HepG2 (cell line): ENCODE results near the gene P2RX5. TPM values are rescaled to one million over a fixed set of nuclear protein-coding genes. Genes with fewer than 3 reads are reported as not detected.

Experiments used
- ATAC-seq: fragments of 200-7000 bp; cut with Tn5 transposase; 3 replicates; pipeline ENCODE4 v1.9.1; 2020; ENCODE audit warnings: mild to moderate bottlenecking, moderate library complexity
- BruUV-seq: library from RNA; stranded (reverse); fragments of 400-500 nt; replicated peaks from 2 replicates; lab custom pipeline; 2021; lab: Mats Ljungman, UMichigan
- CTCF ChIA-PET: fragments of 300-600 bp; formaldehyde crosslinking; extraction: SDS; loops from one replicate; lab custom pipeline; 2021; ENCODE audit warnings: low total read pairs, inconsistent platforms, low intra/inter-chr PET ratio; lab: Yijun Ruan, JAX
- POLR2A ChIA-PET: fragments of 350-600 bp; sonication (Branson Sonifier 250); formaldehyde crosslinking; loops from one replicate; lab custom pipeline; 2020; ENCODE audit warnings: antibody characterized with exemption, inconsistent platforms; lab: Yijun Ruan, JAX
- DNase-seq: peaks from one replicate; pipeline ENCODE4 v3.0.0-alpha.2; 2015; ENCODE audit warnings: low spot score
- FAIRE-seq: peaks from 3 replicates; lab custom pipeline; 2011; peaks lifted over from hg19 to GRCh38; lab: Jason Lieb, UNC
- H2AFZ ChIP-seq: one replicate; pipeline ENCODE4 v1.6.1; 2011; ENCODE audit warnings: low read length, inconsistent platforms
- H3K27ac ChIP-seq: fragments of 300-600 bp; 3 replicates; pipeline ENCODE4 v1.8.0; 2011; ENCODE audit warnings: mixed run types, mild to moderate bottlenecking, mixed read lengths, low read length, inconsistent platforms; ENCODE audit not compliant: insufficient read depth; ENCODE audit errors: extremely low read length
- H3K27me3 ChIP-seq, 2 experiments: fragments of 200-600 bp in 1 of 2; 2 replicates in 1 of 2; 3 replicates in 1 of 2; pipeline versions ENCODE4 v1.6.0 to v1.8.0; 2011; ENCODE audit warnings: low read length in 2 of 2, mild to moderate bottlenecking in 2 of 2, moderate library complexity in 2 of 2, inconsistent platforms in 1 of 2; ENCODE audit not compliant: insufficient read depth in 2 of 2, control insufficient read depth in 1 of 2
- H3K36me3 ChIP-seq, 2 experiments: fragments of 200-600 bp in 1 of 2; replicated peaks in 1 of 2; 2 replicates in 1 of 2; 3 replicates in 1 of 2; pipeline versions ENCODE4 v1.5.1 to v1.8.0; 2011; ENCODE audit warnings: low read length in 2 of 2, inconsistent platforms in 1 of 2; ENCODE audit not compliant: insufficient read depth in 2 of 2, control insufficient read depth in 1 of 2
- H3K4me1 ChIP-seq: 2 replicates; pipeline ENCODE4 v1.5.1; 2012; ENCODE audit warnings: low read length, inconsistent platforms; ENCODE audit not compliant: insufficient read depth
- H3K4me2 ChIP-seq: 2 replicates; pipeline ENCODE4 v1.6.0; 2011; ENCODE audit warnings: low read depth, low read length, inconsistent platforms
- H3K4me3 ChIP-seq, 3 experiments: fragments of 200-600 bp in 1 of 3; sonication (generic), shearing (Covaris generic) in 1 of 3; replicated peaks in 1 of 3; 2 replicates each; pipeline ENCODE4 v1.5.1; 2011 to 2016; ENCODE audit warnings: low read length in 3 of 3, inconsistent platforms in 2 of 3, low read depth in 2 of 3, mild to moderate bottlenecking in 2 of 3, control low read depth in 1 of 3, mixed read lengths in 1 of 3; ENCODE audit not compliant: insufficient read depth in 1 of 3
- H3K79me2 ChIP-seq: one replicate; pipeline ENCODE4 v1.6.1; 2011; ENCODE audit warnings: low read length, inconsistent platforms; ENCODE audit not compliant: insufficient read depth
- H3K9ac ChIP-seq: 2 replicates; pipeline ENCODE4 v1.6.0; 2011; ENCODE audit warnings: mild to moderate bottlenecking, low read depth, low read length, inconsistent platforms; ENCODE audit not compliant: insufficient read depth
- H3K9me3 ChIP-seq: 2 replicates; pipeline ENCODE4 v1.5.1; 2012; ENCODE audit warnings: mild to moderate bottlenecking, low read length
- H4K20me1 ChIP-seq: 2 replicates; pipeline ENCODE4 v1.6.0; 2011; ENCODE audit warnings: inconsistent platforms, mild to moderate bottlenecking, low read length, moderate library complexity; ENCODE audit not compliant: insufficient read depth
- BCLAF1 ChIP-seq: fragments of 450-650 bp; IDR thresholded peaks from 2 replicates; pipeline ENCODE4 v1.6.1; 2017; ENCODE audit warnings: mild to moderate bottlenecking
- CENPT ChIP-seq: sonication (generic); formaldehyde crosslinking; IDR thresholded peaks from 2 replicates; pipeline ENCODE4 v1.8.0; 2022; ENCODE audit warnings: low read depth, mild to moderate bottlenecking, moderate library complexity, missing genetic modification reagents
- HBP1 ChIP-seq: IDR thresholded peaks from 2 replicates; pipeline ENCODE4 v1.6.1; 2016; ENCODE audit warnings: low read depth, control low read depth
- MNT ChIP-seq: fragments of 450-650 bp; IDR thresholded peaks from 2 replicates; pipeline ENCODE4 v1.6.1; 2016
- ZBTB21 ChIP-seq: sonication (generic); formaldehyde crosslinking; IDR thresholded peaks from 2 replicates; pipeline ENCODE4 v1.4.0; 2020; ENCODE audit warnings: missing genetic modification reagents
- ZNF121 ChIP-seq: sonication (generic); formaldehyde crosslinking; IDR thresholded peaks from 2 replicates; pipeline ENCODE4 v1.5.0; 2020; ENCODE audit warnings: mild to moderate bottlenecking, missing genetic modification reagents
- ZNF3 ChIP-seq: IDR thresholded peaks from 2 replicates; pipeline ENCODE4 v1.7.0; 2017; ENCODE audit warnings: inconsistent platforms
- WGBS: methylation state at CpG from one replicate; pipeline ENCODE4 v1.1.6; 2017; ENCODE audit warnings: low lambda C conversion rate; 5-methylcytosine and 5-hydroxymethylcytosine counted together
- in situ Hi-C: cut with HindIII; loops from 2 replicates; pipeline ENCODE4 v1.10.0; 2017; ENCODE audit warnings: low pct_unique_long_range_greater_than_20kb; ENCODE audit not compliant: extremely low pct_ligation_motif_present
- intact Hi-C: fragments of 100-400 bp; cut with micrococcal nuclease; formaldehyde crosslinking; loops from one replicate; pipeline ENCODE4 v1.10.0; 2022; ENCODE audit not compliant: unreplicated experiment
- polyA plus RNA-seq, 8 experiments: library from polyadenylated mRNA; depleted of rRNA in 3 of 8; stranded (reverse) in 7 of 8; unstranded in 1 of 8; fragments of >200 nt; fragmentation: Illumina TruSeq in 4 of 8; extraction: Trizol in 4 of 8; gene quantifications; 2 replicates each; pipeline versions ENCODE4 v1.2.1 to v1.2.3, GENCODE V29; 2011 to 2016; ENCODE audit warnings: low read depth in 4 of 8, missing spikeins in 1 of 8, mixed read lengths in 1 of 8; ENCODE audit not compliant: insufficient read depth in 1 of 8
- total RNA-seq, 5 experiments: library from RNA; depleted of rRNA; stranded (reverse); fragments of >200 nt; fragmentation: Illumina TruSeq; extraction: Trizol; gene quantifications; 2 replicates each; pipeline ENCODE4 v1.2.3, GENCODE V29; 2016; ENCODE audit warnings: low read depth in 1 of 5

Gene P2RX5
- total and polyA plus RNA-seq, 2 of the 13 experiments (the other 11 are each of a cell fraction or from before 2014, with no cell fraction given) = 0.95 to 1.7 TPM

- Histone ChIP-seq H4K20me1 (no peaks in the 10 kb centered on the region), H3K4me1 (peaks cover 2% of the 10 kb centered on the region), H3K27me3 (peaks cover 1 to 2% of the 10 kb centered on the region in 2 experiments; a peak in 3 of 5 replicates), H3K79me2 (no peaks in the 10 kb centered on the region), H3K9me3 (no peaks in the 10 kb centered on the region), H3K27ac (no peak overlapping the region), H3K9ac (no peak overlapping the region), H3K4me2 (no peak overlapping the region), H3K36me3 (no peaks in the 10 kb centered on the region), H3K4me3 (no peak overlapping the region), H2AFZ (no peak overlapping the region)
- FAIRE-seq = no peak
- ChIA-PET POLR2A (no interaction called here), CTCF (no interaction called here)
- in situ Hi-C loops = no loop called here
- TF ChIP-seq ZNF121 (CRISPR knock-in tag) = no peak
- no peak for TF ChIP-seq HBP1
- peak; percentile 54 for TF ChIP-seq MNT
- no peak for TF ChIP-seq ZNF3 (CRISPR knock-in tag)
- TF ChIP-seq BCLAF1 = no peak
- TF ChIP-seq CENPT (CRISPR knock-in tag) = no peak
- TF ChIP-seq ZBTB21 = no peak
- BruUV-seq = no TSS peak
- intact Hi-C loops = no loop called here
- 86% methylated on average over 35 of the region's 44 CpGs for WGBS
- 0 out of 3 replicates have a peak, but pooled peaks have one; percentile 15 for ATAC-seq
- DNase-seq = no peak
Observed at GRCh38 chr17:3689262-3690093, 6.5 kb downstream of the P2RX5 start.
